OCI-LY1 (cell line): Measurements from ENCODE around the gene PLXNA2.

Experiments used
- H2AFZ ChIP-seq: fragments of 200-600 bp; sonication (generic), shearing (Covaris generic); 2 replicates; pipeline ENCODE4 v1.6.0; 2014; ENCODE audit warnings: antibody characterized with exemption, mild to moderate bottlenecking, low read length
- H3F3A ChIP-seq: fragments of 200-600 bp; sonication (generic), shearing (Covaris generic); 2 replicates; pipeline ENCODE4 v1.6.0; 2014; ENCODE audit warnings: mild to moderate bottlenecking, antibody characterized with exemption, low read length, moderate library complexity; ENCODE audit not compliant: insufficient read depth
- H3K27ac ChIP-seq: fragments of 200-600 bp; sonication (generic); 2 replicates; pipeline ENCODE4 v1.5.1; 2014; ENCODE audit warnings: low read length, mixed run types, mild to moderate bottlenecking, low read depth; ENCODE audit not compliant: poor library complexity, severe bottlenecking
- H3K27me3 ChIP-seq: fragments of 200-600 bp; sonication (generic); 2 replicates; pipeline ENCODE4 v1.6.0; 2014; ENCODE audit warnings: antibody characterized with exemption, mild to moderate bottlenecking, low read length, moderate library complexity; ENCODE audit not compliant: insufficient read depth
- H3K36me3 ChIP-seq: fragments of 200-600 bp; sonication (generic); 2 replicates; pipeline ENCODE4 v1.6.1; 2014; ENCODE audit warnings: mild to moderate bottlenecking, antibody characterized with exemption, low read length, moderate library complexity, mixed read lengths; ENCODE audit not compliant: insufficient read depth
- H3K4me1 ChIP-seq: fragments of 200-600 bp; sonication (generic); 2 replicates; pipeline ENCODE4 v1.5.1; 2014; ENCODE audit warnings: mild to moderate bottlenecking, low read length, moderate library complexity; ENCODE audit not compliant: insufficient read depth, severe bottlenecking
- H3K4me2 ChIP-seq: fragments of 200-600 bp; sonication (generic), shearing (Covaris generic); 2 replicates; pipeline ENCODE4 v1.6.1; 2014; ENCODE audit warnings: low read length
- H3K4me3 ChIP-seq: fragments of 200-600 bp; sonication (generic); 2 replicates; pipeline ENCODE4 v1.5.1; 2014; ENCODE audit warnings: low read length, low read depth, mild to moderate bottlenecking, mixed read lengths; ENCODE audit not compliant: poor library complexity, severe bottlenecking
- H3K79me2 ChIP-seq: fragments of 200-600 bp; shearing (Covaris generic); 2 replicates; pipeline ENCODE4 v1.6.1; 2016; ENCODE audit warnings: mixed run types, low read length, mixed read lengths; ENCODE audit not compliant: insufficient read depth
- H3K9ac ChIP-seq: fragments of 200-600 bp; sonication (generic), shearing (Covaris generic); 2 replicates; pipeline ENCODE4 v1.6.1; 2014; ENCODE audit warnings: mild to moderate bottlenecking, low read length, mixed read lengths
- H3K9me2 ChIP-seq: fragments of 200-600 bp; sonication (generic), shearing (Covaris generic); 2 replicates; pipeline ENCODE4 v1.6.1; 2014; ENCODE audit warnings: low read depth, mild to moderate bottlenecking, low read length, mixed read lengths
- H3K9me3 ChIP-seq: fragments of 200-600 bp; shearing (Covaris generic); 2 replicates; pipeline ENCODE4 v1.6.1; 2014; ENCODE audit warnings: low read length, mixed read lengths
- H4K20me1 ChIP-seq: fragments of 200-600 bp; sonication (generic), shearing (Covaris generic); 2 replicates; pipeline ENCODE4 v1.6.0; 2016; ENCODE audit warnings: mild to moderate bottlenecking, low read length; ENCODE audit not compliant: insufficient read depth
- CTCF ChIP-seq: fragments of 200-600 bp; sonication (generic), shearing (Covaris generic); IDR thresholded peaks from 2 replicates; pipeline ENCODE4 v1.5.1; 2017; ENCODE audit warnings: mild to moderate bottlenecking, antibody characterized with exemption, low read length, moderate library complexity, mixed read lengths
- EZH2 ChIP-seq: fragments of 200-600 bp; sonication (generic), shearing (Covaris generic); IDR thresholded peaks from 2 replicates; pipeline ENCODE4 v1.8.0; 2017; ENCODE audit warnings: borderline replicate concordance, mixed run types, mild to moderate bottlenecking, antibody characterized with exemption, low read length, moderate library complexity, mixed read lengths

Gene PLXNA2

DNA sequence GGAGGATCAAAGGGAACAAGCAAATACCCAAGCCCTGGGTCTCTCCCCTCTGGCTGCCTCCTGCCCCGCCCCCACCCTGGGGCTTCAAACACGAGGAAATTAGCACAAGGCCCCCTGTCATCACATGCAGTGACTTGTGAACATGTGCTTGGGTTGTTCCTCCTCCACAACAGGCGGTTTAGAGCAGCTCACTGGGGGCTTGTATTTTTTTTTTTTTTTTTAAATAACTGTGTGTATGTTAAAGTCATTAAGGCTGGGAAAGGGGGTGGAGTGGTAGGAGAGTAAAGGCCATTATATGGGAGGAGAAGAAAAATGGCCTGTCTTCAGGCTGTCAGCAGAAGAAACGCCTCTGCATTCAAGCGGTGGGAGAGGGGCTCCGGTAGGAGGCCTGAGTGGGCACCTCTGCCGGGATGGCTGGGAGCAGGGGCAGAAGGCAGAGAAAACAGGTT, 64.2 kb downstream of the PLXNA2 start:
- Histone ChIP-seq H3K4me3 (no peak overlapping the region), H3K9ac (no peak overlapping the region)
- TF ChIP-seq CTCF (no peak), EZH2 (no peak)

GRCh38 chr1:208179263-208179816, 64.8 kb downstream of the PLXNA2 start:
- TF ChIP-seq EZH2 = no peak
- TF ChIP-seq CTCF = no peak
- Histone ChIP-seq H3K27ac (no peak overlapping the region), H3K36me3 (no peaks in the 10 kb centered on the region), H3K4me3 (no peak overlapping the region), H3K79me2 (no peaks in the 10 kb centered on the region), H3K9me2 (no peaks in the 10 kb centered on the region), H4K20me1 (no peaks in the 10 kb centered on the region), H3K9ac (no peak overlapping the region), H2AFZ (no peak overlapping the region), H3F3A (no peaks in the 10 kb centered on the region), H3K27me3 (no peaks in the 10 kb centered on the region), H3K4me2 (no peak overlapping the region), H3K9me3 (no peaks in the 10 kb centered on the region), H3K4me1 (no peaks in the 10 kb centered on the region)

More for the DNA sequence above, 64.2 kb downstream of the PLXNA2 start:
- Histone ChIP-seq H3F3A (no peaks in the 10 kb centered on the region), H4K20me1 (no peaks in the 10 kb centered on the region), H3K4me2 (no peak overlapping the region), H2AFZ (no peak overlapping the region), H3K36me3 (no peaks in the 10 kb centered on the region), H3K79me2 (no peaks in the 10 kb centered on the region), H3K9me3 (no peaks in the 10 kb centered on the region), H3K4me1 (no peaks in the 10 kb centered on the region), H3K27me3 (no peaks in the 10 kb centered on the region), H3K9me2 (no peaks in the 10 kb centered on the region), H3K27ac (no peak overlapping the region)

- Histone ChIP-seq H4K20me1 (no peaks in the 10 kb centered on the region), H3K79me2 (no peaks in the 10 kb centered on the region), H3K9ac (no peak overlapping the region), H3F3A (no peaks in the 10 kb centered on the region), H3K4me1 (no peaks in the 10 kb centered on the region), H3K9me2 (no peaks in the 10 kb centered on the region), H3K27ac (no peak overlapping the region), H3K36me3 (no peaks in the 10 kb centered on the region), H3K4me3 (no peak overlapping the region), H3K4me2 (no peak overlapping the region), H2AFZ (no peak overlapping the region), H3K27me3 (no peaks in the 10 kb centered on the region), H3K9me3 (no peaks in the 10 kb centered on the region)
- TF ChIP-seq EZH2 (no peak), CTCF (no peak)
These were observed 66.1 kb downstream of the PLXNA2 start for GRCh38 chr1:208178091-208178529.
